Measurements from ENCODE around the gene EARS2. TPM values are rescaled to one million over a fixed set of nuclear protein-coding genes. Genes with fewer than 3 reads are reported as not detected.

The EARS2 gene
- total RNA-seq: 25.5 and 33.0 TPM in 2 replicates

GRCh38 chr16:23556881-23557778, at the start of gene EARS2, which contains the start of gene UBFD1:
Gene EARS2, minus strand, starts transcription at chr16:23557350. Its CDS starts 7 bp downstream, at chr16:23557343.
Gene UBFD1, plus strand, starts transcription at chr16:23557727. Its CDS starts 16 bp downstream, at chr16:23557743.

DNA sequence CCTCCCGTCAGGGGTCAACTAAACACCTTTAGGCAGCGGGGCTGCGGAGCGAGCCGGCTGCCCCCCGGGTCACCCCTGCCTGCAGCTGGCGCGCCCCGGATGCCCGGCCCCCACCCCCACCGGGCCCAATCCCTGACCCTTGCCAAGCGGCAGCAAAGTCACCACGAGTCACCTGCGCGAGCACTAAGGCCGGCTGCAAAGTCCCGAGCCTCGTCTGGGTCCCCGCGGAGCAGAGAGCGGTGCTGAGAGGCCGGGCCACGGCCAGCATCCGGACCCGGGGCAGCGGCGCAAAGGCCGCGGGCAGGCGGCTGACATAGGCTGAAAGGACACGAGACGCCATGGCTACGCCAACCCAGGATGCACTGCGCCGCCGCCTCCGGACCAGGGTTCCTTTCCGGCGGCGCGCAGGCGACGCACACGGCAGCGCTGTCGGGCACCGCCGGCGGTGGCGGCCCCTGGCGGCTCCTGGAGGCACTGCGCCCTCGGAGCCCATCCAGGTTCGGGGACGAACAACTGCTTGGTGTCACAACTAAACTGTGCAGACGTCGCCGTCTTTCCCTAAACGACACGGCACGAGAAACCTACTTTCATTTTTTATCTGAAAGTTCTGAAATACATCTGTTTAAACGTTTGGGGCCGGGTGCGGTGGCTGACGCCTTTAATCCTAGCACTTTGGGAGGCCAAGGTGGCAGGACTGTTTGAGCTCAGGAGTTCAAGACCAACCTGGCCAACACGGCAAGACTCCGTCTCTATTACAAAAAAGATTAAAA, 39.0 kb upstream of the EARS2 start, which contains the start of gene NDUFAB1:
Gene NDUFAB1 (minus strand): TSS at position 366 of the 770 bp plus-strand sequence. CDS start 26 bp downstream, at position 340.

GRCh38 chr16:23510164-23510914, 46.8 kb downstream of the EARS2 start, which contains the start of gene GGA2:
Gene GGA2, minus strand, starts transcription at chr16:23510494. Its CDS starts 83 bp downstream, at chr16:23510411.

Other genes starting within 250 kb of the EARS2 start
- 16.1 and 17.7 TPM in 2 replicates for gene COG7, start 104.2 kb downstream of the EARS2 start, total RNA-seq
- gene GGA2, start 46.9 kb downstream of the EARS2 start, total RNA-seq: 15.9 and 26.3 TPM in 2 replicates
- 54.0 and 69.2 TPM in 2 replicates for gene UBFD1, start 377 bp upstream of the EARS2 start, total RNA-seq
- gene NDUFAB1, start 39.0 kb upstream of the EARS2 start, total RNA-seq: 48.1 and 57.0 TPM in 2 replicates
- gene PALB2, start 84.0 kb upstream of the EARS2 start, total RNA-seq: 5.4 and 7.3 TPM in 2 replicates
- gene DCTN5, start 84.1 kb upstream of the EARS2 start, total RNA-seq: 44.5 and 54.4 TPM in 2 replicates
- gene PLK1, start 121.5 kb upstream of the EARS2 start, total RNA-seq: 2.2 and 2.4 TPM in 2 replicates
- gene ERN2, start 155.9 kb upstream of the EARS2 start, total RNA-seq: 0.14 TPM in 1 of 2 replicates, not detected in the other
- not detected in 2 replicates for gene CHP2, start 197.7 kb upstream of the EARS2 start, total RNA-seq

Measured in smooth muscle cell of bladder (primary cell).